UCSD-AML1 (cell line): ENCODE measurements around the gene RABGEF1.
"Not testable (repeated sequence)": the region's sequence is repeated elsewhere in the genome, so short reads cannot be mapped to it uniquely, and the experiment has no call there.

Source experiments
- DNase-seq: peaks from one replicate; lab custom pipeline; 2025; ENCODE audit not compliant: unreplicated experiment; lab: John Stamatoyannopoulos, UW

Gene RABGEF1

GRCh38 chr7:66807736-66808135 is 67.2 kb downstream of the RABGEF1 start:
- no peak for DNase-seq

DNA sequence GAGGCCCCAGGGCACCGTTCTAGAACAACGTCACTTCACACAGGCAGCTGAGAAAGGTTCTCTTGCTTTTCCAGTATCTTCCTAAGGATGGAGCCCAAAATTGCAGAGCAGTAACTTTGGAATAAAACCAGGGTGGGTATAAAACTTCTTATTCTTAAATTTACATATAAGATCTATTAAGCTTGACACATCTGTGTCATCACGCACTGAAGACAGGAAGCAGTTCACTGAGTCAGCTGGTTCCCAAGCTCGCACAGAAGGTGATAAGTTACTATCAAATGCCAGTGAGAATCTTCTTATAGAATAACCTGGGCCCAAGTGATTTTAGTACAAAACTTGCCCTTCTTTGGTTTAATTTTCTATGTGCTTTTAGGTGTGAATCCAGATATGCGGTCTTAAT is 70.2 kb downstream of the RABGEF1 start:
- no peak for DNase-seq

GRCh38 chr7:66815186-66815875 is 74.8 kb downstream of the RABGEF1 start:
- not testable (repeated sequence) for DNase-seq

DNA sequence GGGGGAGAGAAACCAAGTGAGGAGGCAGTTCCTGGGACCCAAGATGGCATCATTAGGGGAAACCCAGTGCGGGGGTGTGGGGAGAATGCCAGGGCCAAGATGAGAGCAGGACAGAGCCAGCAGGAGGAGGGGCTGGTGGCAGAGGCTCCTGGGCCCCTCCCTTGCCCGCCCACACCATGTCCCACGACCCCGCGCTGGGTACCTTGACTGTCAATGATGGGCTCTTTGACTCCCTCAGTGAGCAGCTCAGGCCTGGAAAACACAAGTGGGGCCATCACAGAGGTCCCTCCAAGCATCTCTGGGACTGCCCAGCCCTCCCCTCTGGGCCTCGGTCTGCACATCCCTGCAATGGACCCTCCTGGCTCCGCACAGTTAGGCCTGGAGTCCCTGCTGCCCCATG is 75.4 kb downstream of the RABGEF1 start:
- DNase-seq = no peak

- DNase-seq = not testable (repeated sequence)
Measured at GRCh38 chr7:66816658-66817057, 76.1 kb downstream of the RABGEF1 start.

DNA sequence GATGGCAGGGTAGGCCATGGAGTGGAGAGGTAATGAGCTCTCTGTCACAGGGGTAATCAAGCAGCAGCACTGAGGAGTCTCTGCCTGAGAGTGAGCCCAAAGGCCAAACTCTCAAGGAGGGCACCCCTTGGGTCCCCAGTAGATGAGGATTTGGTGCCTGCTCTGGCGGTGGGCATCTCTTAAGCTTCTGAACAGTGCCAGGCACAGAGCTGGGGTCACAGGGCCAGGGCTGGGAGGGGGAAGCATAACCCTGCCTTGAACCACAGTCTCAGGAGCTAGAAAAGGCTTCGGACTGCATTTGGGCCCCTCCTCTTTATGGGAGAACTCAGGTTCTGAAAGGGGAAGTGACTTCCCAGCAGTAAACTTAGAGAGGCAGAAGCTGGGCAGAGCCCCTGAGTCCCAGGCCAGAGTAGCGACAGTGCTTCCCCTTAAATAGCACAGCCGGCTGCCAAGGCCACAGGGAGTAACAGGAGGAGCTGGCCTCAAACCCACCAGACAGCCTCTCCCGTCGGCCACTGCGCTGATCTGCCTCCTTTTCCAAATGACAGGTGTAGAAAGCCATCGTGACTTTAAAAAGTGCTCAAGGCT is 76.8 kb downstream of the RABGEF1 start:
- DNase-seq = peak; percentile 28

DNA sequence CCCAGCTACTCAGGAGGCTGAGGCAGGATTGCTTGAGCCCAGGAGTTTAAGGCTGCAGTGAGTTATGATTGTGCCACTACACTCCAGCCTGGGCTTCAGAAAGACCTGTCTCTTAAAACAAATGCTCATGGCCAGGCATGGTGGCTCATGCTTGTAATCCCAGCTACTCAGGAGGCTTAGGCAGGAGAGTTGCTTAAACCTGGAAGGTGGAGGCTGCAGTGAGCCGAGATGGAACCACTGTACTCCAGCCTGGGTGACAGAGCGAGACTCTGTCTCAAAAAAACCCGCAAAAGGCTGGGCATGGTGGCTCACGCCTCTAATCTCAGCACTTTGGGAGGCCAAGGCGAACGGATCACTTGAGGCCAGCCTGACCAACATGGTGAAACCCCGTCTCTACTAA is 77.4 kb downstream of the RABGEF1 start:
- DNase-seq = not testable (repeated sequence)

GRCh38 chr7:66824041-66824440 is 83.5 kb downstream of the RABGEF1 start:
- no peak for DNase-seq

DNA sequence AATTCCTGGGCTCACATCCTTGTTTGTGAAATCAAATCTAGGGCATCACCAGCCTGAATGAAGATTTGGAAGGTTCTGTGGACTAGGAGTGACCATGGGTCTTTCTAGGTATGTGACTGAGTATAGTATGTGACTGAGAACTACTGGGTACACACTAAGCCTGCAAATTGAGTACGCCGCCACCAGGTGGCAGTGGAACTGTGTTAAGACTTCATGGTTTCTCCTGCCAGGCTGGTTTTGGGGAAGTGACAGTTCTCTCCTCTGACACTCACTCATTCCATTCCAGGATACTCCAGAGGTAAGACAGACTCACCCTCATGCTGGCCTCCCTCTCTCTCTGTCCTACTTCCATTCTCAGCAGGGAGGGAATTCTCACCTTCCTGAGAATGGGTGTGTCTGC is 85.0 kb downstream of the RABGEF1 start:
- peak; percentile 28 for DNase-seq

- DNase-seq = no peak
Measured at GRCh38 chr7:66826649-66827048, 86.1 kb downstream of the RABGEF1 start.

- not testable (repeated sequence) for DNase-seq
Measured at GRCh38 chr7:66830976-66831375, 90.4 kb downstream of the RABGEF1 start.

DNA sequence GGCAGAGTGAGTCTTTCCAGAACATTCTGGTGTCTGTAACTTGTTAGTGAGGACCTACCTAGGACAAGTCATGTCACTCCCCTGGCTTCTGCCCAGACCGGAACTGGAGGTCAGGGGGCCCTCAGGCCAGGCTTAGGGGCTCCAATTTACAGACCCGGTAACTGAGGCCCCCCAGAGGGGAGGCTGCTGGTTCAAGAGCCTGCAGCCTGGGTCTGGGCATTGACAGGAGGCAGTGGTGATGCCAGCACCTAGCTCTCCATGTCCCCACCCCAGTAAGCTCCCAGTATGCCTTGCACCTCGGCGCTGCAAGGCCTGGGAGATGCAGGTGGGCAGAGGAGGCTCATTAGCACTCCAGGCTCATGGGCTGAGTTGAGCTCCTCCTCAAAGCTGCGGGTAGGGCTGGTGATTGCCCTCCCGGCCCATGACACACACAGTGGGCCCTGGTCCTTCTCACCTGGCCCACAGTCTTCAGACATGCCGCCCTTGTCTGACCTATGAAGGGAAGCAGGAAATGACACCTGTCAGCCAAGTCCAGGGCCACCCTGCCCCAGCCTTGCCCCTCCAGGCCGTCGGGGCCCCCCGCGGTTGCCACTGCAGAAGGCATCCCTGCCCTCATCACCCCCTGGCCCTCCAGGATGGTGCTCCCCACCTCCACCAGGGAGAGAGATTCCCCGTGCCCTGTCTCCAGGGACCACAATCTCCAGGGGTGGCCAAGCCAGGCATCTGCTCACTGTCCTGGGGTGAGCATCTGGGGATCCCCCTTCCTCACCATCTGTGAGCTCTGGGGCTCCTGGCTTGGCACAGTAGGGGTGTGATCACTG is 92.2 kb downstream of the RABGEF1 start:
- DNase-seq = no peak

- DNase-seq = peak; percentile 21
Measured at GRCh38 chr7:66837007-66837406, 96.5 kb downstream of the RABGEF1 start.

GRCh38 chr7:66837661-66838060 is 97.1 kb downstream of the RABGEF1 start:
- DNase-seq = no peak

- no peak for DNase-seq
Measured at GRCh38 chr7:66839814-66840213, 99.3 kb downstream of the RABGEF1 start.

GRCh38 chr7:66840316-66840715 is 99.8 kb downstream of the RABGEF1 start:
- DNase-seq = no peak

GRCh38 chr7:66841898-66842297 is 101.4 kb downstream of the RABGEF1 start:
- no peak for DNase-seq

DNA sequence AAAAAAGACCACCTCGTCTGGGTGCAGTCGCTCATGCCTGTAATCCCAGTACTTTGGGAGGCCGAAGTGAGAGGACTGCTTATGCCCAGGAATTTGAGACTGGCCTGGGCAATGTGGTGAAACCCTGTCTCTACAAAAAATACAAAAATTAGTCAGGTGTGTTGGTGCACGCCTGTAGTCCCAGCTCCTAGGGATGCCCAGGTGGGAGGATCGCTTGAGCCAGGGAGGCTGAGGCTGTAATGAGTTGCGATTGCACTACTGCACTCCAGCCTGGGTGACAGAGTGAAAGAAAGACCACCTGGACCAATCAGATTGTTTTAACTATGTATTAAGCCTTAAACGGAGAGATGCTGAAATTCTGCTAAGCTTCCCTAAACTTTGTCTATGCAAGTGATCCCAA is 103.0 kb downstream of the RABGEF1 start:
- DNase-seq = not testable (repeated sequence)

- peak; percentile 92 for DNase-seq
Measured at GRCh38 chr7:66844552-66845378, 104.2 kb downstream of the RABGEF1 start.

- no peak for DNase-seq
Measured at GRCh38 chr7:66845379-66846095, 105.0 kb downstream of the RABGEF1 start.

GRCh38 chr7:66846096-66846445 is 105.5 kb downstream of the RABGEF1 start:
- not testable (repeated sequence) for DNase-seq
